ACC112 (cell line): Measurements from ENCODE around the gene TMEM219.

Experiments
- H2AFZ ChIP-seq: fragments of 200-600 bp; sonication (generic); one replicate; pipeline ENCODE4 v1.6.0; 2017; ENCODE audit warnings: antibody characterized with exemption, low read length; ENCODE audit not compliant: unreplicated experiment
- H3K27ac ChIP-seq: fragments of 200-600 bp; sonication (generic); 2 replicates; pipeline ENCODE4 v1.5.1; 2014; ENCODE audit warnings: low read depth, mild to moderate bottlenecking, antibody characterized with exemption, low read length, moderate library complexity
- H3K27me3 ChIP-seq: fragments of 200-600 bp; sonication (generic); 2 replicates; pipeline ENCODE4 v1.6.1; 2014; ENCODE audit warnings: mild to moderate bottlenecking, antibody characterized with exemption, low read length, moderate library complexity, mixed read lengths; ENCODE audit not compliant: insufficient read depth
- H3K36me3 ChIP-seq: fragments of 200-600 bp; sonication (generic); 2 replicates; pipeline ENCODE4 v1.6.1; 2016; ENCODE audit warnings: mild to moderate bottlenecking, antibody characterized with exemption, low read length, moderate library complexity, mixed read lengths; ENCODE audit not compliant: insufficient read depth
- H3K4me1 ChIP-seq: fragments of 200-600 bp; sonication (generic); one replicate; pipeline ENCODE4 v1.6.1; 2016; ENCODE audit warnings: low read length, mixed read lengths; ENCODE audit not compliant: insufficient read depth, unreplicated experiment, control insufficient read depth
- H3K4me3 ChIP-seq: fragments of 200-600 bp; sonication (generic); 2 replicates; pipeline ENCODE4 v1.5.1; 2014; ENCODE audit warnings: mild to moderate bottlenecking, low read depth, low read length
- H3K79me2 ChIP-seq: fragments of 200-600 bp; sonication (generic); one replicate; pipeline ENCODE4 v1.6.0; 2016; ENCODE audit warnings: low read length; ENCODE audit not compliant: control insufficient read depth, unreplicated experiment, insufficient read depth

Gene TMEM219, protein sequence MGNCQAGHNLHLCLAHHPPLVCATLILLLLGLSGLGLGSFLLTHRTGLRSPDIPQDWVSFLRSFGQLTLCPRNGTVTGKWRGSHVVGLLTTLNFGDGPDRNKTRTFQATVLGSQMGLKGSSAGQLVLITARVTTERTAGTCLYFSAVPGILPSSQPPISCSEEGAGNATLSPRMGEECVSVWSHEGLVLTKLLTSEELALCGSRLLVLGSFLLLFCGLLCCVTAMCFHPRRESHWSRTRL

DNA sequence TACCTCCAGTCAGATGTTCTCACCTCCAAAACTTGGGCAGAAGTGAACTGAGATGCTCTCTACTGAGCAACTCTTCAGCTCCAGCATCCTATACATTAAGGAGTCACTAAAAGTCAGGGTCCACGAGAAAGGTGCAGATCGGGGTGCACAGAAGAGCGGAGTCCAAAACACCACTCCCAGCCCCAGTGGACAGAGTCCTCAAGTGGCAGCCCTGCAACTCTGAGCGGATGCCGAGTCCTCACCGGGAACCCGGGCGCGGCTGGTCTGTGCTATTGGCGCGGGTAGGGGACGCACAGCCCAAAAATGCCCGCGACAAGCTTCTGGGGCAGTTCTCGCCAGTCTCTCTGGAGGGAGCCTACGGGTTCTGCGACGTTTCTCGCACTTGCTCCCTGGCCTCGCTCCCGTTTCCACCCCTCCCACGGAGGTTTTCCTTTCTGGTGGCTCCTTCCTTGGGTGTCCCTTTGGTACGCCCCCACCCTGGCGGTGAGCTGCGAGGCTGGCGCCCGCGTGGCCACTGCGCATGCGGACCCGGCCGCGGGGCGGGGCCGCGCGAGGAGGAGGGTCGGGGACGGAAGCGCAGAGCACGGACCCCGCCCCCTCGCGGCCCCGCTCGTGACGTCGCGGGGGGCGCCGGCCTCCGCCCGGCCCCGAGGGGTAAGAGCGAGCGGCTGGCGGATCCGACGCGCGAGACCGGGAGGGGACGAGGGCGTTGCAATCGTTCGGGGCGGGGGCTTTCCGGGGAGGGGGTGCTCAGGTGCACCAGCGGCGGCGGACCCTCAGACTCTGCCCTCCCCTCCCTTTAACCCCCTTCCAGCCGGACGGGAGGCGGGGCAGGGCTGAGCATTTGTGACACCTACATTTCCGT is at the start of gene TMEM219:
TMEM219 (plus strand) TSS at position 601 of the 865 bp plus-strand sequence. CDS start 1,065 bp downstream, outside the sequence.
- Histone ChIP-seq H3K27me3 (no peaks in the 10 kb centered on the region), H3K79me2 (peaks cover 8% of the 10 kb centered on the region), H3K27ac (peak within 1 kb of the TSS; percentile 80), H2AFZ (peak within 1 kb of the TSS; percentile 90), H3K4me1 (peaks cover 11% of the 10 kb centered on the region), H3K4me3 (peak within 1 kb of the TSS; percentile 84), H3K36me3 (peaks cover 5% of the 10 kb centered on the region)

DNA sequence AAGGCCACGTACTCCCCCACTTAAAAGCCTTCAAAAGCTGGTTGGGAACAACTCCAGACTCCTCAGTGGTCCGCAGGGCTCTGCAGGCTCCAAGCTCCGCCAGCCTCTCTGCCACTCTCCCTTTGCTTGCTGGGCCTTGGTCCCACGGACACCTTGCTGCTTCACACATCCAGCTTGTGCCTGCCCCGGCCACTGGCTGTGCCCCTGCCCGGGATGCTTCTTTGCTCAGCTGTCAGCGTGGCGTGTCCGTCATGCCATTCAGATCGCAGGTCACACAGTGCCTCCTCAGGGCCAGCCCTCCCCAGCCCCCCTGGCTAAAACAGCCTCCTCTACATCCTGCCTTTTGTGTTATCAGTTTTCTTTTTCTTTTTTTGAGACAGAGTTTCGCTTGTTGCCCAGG is 49.8 kb upstream of the TMEM219 start:
- no peaks in the 10 kb centered on the region for H3K27me3 ChIP-seq
- H3K27ac ChIP-seq, result no peak overlapping the region
- H3K4me3 ChIP-seq, result no peak overlapping the region
- no peaks in the 10 kb centered on the region for H3K36me3 ChIP-seq
- H3K4me1 ChIP-seq, result peaks cover 7% of the 10 kb centered on the region
- H3K79me2 ChIP-seq, result no peaks in the 10 kb centered on the region
- no peak overlapping the region for H2AFZ ChIP-seq

DNA sequence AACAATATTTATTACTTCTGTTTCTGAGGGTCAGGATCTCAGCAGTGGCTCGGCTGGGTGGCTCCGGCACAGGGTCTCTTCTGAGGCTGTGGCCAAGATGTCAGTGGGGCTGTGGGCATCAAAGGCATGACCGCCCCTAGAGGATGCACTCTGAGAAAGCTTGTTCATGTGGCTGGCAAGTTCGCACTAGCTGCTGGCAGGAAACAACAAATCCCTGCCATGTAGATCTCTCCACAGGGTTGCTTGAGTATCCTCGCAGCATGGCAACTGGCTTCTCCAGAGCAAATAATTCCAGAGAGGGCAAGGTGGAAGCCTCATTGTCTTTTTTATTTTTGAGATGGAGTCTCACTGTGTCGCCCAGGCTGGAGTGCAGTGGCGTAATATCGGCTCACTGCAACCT is 48.4 kb upstream of the TMEM219 start:
- Histone ChIP-seq H3K4me3 (no peak overlapping the region), H3K36me3 (peaks cover 4% of the 10 kb centered on the region; the same call in 1 of the 2 replicates), H3K27me3 (no peaks in the 10 kb centered on the region), H2AFZ (no peak overlapping the region), H3K4me1 (peaks cover 7% of the 10 kb centered on the region), H3K79me2 (no peaks in the 10 kb centered on the region), H3K27ac (no peak overlapping the region)

DNA sequence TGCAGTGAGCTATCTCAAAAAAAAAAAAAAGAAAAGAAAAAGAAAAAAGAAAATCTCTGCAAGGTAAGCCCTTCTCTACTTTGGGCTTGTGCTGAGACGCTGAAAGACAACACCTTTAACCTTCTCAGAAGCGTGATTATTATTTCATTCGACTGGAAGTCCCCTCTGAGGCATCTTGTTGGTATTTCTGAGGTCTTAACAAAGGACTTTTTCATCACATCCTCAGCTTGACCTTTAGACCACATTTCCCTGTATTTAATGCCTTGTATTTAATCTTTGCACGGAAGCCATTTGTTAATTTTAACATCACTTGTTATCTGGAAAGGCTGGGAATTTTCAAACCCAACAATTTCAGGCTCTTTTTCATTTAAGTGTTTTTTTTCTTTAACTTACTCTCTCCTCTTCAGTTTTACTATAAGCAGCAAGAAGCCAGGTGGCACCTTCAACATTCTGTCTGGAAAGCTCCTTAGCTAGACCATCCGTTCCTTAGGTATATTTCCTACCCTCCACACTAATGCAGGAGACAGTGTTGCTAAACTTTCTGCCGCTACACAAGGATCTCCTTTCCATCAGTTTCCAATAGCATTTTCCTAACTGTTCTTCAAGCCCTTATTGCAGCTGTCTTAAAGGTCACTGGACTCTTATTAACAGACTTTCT is 46.2 kb upstream of the TMEM219 start:
- H3K79me2 ChIP-seq, result peaks cover under 1% of the 10 kb centered on the region
- no peak overlapping the region for H2AFZ ChIP-seq
- peaks cover 4% of the 10 kb centered on the region; the same call in 1 of the 2 replicates for H3K36me3 ChIP-seq
- no peaks in the 10 kb centered on the region for H3K4me1 ChIP-seq
- H3K4me3 ChIP-seq, result no peak overlapping the region
- H3K27me3 ChIP-seq, result no peaks in the 10 kb centered on the region
- peak overlapping the region; percentile 19; the same call in 1 of the 2 replicates for H3K27ac ChIP-seq

DNA sequence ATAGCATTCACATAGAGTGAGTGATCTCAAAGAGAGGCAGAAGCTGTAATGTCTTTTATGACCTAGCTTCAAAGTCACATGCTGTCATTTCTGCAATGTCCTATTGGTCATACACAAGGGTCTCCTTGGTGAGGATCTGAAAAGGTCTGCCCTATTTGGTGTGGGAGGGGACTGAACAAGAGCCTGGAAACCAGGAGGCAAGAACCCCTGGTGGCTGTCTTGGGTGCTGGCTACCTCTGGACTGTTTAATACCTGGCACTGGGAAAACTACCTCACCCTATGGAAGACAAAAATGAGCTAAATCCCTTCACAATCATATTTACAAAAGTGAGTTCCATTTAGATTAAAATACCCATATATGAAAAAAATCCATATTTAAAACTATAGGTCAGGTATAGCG is 44.9 kb upstream of the TMEM219 start:
- peaks cover 3% of the 10 kb centered on the region for H3K79me2 ChIP-seq
- no peak overlapping the region for H3K4me3 ChIP-seq
- no peak overlapping the region for H3K27ac ChIP-seq
- H2AFZ ChIP-seq, result no peak overlapping the region
- H3K4me1 ChIP-seq, result no peaks in the 10 kb centered on the region
- no peaks in the 10 kb centered on the region for H3K27me3 ChIP-seq
- peaks cover 6% of the 10 kb centered on the region; the same call in 1 of the 2 replicates for H3K36me3 ChIP-seq

DNA sequence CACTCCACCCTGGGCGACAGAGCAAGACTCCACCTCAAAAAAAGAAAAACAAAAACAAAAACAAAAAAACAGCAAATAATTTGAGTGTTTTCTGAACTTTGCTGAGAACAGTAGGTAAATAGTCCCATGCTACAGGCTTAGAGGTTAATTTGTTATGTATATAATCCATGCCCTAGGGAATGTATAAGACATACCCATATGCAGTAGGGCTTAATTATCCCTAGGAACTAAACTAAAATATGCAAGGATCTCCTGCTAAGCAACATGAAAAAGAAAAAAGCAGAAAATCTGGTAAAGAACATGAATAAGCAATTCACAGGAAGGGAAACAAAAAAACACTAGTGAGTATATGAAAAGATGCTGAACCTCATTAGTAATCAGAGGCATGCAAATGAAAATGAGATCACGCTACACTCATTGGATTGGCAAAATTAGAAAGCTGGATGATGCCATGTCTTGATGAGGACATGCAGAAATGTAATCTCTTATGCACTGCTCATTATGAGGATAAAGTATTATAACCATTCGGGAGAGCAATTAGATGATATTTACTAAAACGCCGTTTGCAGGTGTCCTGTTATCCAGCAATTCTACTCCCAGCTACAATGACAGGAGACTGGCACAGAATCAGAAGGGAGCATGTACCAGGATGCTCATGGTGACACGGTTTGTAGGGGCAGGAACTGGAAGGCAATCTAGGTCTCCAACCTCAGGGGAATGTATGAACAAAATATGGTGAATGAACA is 41.4 kb upstream of the TMEM219 start:
- no peak overlapping the region for H2AFZ ChIP-seq
- H3K27me3 ChIP-seq, result no peaks in the 10 kb centered on the region
- H3K79me2 ChIP-seq, result peaks cover 19% of the 10 kb centered on the region
- no peak overlapping the region for H3K27ac ChIP-seq
- H3K4me1 ChIP-seq, result peaks cover 3% of the 10 kb centered on the region
- peaks cover 9% of the 10 kb centered on the region; the same call in 1 of the 2 replicates for H3K36me3 ChIP-seq
- no peak overlapping the region for H3K4me3 ChIP-seq

DNA sequence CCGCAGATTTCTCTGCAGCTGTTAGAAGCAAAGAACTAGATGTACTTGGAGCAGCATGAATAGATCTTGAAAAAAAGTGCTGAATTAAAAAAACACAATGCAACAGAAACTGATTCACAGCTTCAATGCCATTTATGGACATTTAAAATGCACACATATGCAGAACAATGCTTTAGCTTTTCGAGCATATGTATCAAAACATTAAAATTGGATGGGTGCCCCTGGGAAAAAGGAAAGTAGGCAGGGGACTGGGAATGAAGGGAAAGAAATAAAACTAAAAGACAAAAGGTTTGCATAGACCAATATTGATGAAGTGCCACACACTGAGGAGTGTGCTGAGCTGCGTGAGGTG is 40.9 kb upstream of the TMEM219 start:
- H3K4me3 ChIP-seq, result no peak overlapping the region
- no peaks in the 10 kb centered on the region for H3K27me3 ChIP-seq
- H3K4me1 ChIP-seq, result peaks cover 3% of the 10 kb centered on the region
- H3K36me3 ChIP-seq, result peaks cover 9% of the 10 kb centered on the region; the same call in 1 of the 2 replicates
- H3K27ac ChIP-seq, result no peak overlapping the region
- no peak overlapping the region for H2AFZ ChIP-seq
- H3K79me2 ChIP-seq, result peaks cover 23% of the 10 kb centered on the region

DNA sequence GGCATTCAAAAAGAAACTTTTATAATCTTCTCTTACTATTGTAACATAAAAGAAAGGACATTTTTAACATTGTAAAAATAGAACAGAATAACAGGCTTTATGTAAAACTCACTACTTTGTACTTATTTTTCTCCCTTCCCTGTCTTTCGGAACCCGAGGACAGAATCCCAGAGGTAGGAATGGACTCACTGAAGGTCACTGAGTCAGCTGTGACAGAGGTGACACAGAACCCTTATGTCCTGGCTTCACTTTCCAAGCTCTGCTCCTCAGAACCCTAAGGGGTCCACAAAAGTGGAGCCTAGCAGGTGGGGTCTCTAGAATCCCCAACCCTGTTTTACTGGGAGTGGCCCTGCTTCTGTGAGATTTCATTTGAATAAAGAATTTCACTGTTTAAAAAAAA is 39.6 kb upstream of the TMEM219 start:
- Histone ChIP-seq H3K4me3 (no peak overlapping the region), H3K27ac (no peak overlapping the region), H3K79me2 (peaks cover 31% of the 10 kb centered on the region), H3K27me3 (no peaks in the 10 kb centered on the region), H2AFZ (no peak overlapping the region), H3K4me1 (peaks cover 8% of the 10 kb centered on the region), H3K36me3 (peaks cover 9% of the 10 kb centered on the region; the same call in 1 of the 2 replicates)

DNA sequence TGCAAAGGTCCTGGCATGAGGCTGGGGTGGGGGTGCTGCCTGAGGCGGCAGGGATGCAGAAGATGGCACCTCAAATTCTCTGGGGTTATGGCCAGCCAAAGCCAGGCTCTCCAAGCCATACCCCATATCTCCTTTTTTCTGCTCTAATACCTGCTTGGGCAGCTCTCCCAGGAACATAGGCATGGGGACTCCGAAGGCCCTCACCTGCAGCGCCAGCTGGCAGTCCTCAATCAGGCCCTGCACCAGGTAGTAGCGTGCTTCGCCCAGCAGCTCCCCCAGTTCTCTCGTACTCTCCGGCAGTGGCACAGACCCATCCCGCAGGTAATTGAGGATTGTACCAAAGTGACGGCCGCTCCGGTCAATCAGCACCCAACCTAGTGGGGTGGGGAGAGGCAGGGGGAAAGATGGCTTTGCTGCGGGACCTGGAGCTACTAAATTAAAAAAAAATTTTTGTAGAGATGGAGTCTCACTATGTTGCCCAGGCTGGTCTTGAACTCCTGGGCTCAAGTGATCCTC is 38.8 kb upstream of the TMEM219 start:
- Histone ChIP-seq H3K79me2 (peaks cover 34% of the 10 kb centered on the region), H3K27me3 (no peaks in the 10 kb centered on the region), H2AFZ (no peak overlapping the region), H3K4me1 (peaks cover 12% of the 10 kb centered on the region), H3K27ac (no peak overlapping the region), H3K4me3 (no peak overlapping the region), H3K36me3 (peaks cover 6% of the 10 kb centered on the region; the same call in 1 of the 2 replicates)
